K562 (cell line): ENCODE data around the gene AXIN2. TPM values are rescaled to one million over a fixed set of nuclear protein-coding genes. Genes with fewer than 3 reads are reported as not detected.

ENCODE experiments used
- ATAC-seq: fragments of 200-7000 bp; cut with Tn5 transposase; 3 replicates; pipeline ENCODE4 v1.9.1; 2020; ENCODE audit warnings: moderate library complexity
- BruUV-seq: library from RNA; stranded (reverse); fragments of 400-500 nt; replicated peaks from 2 replicates; lab custom pipeline; 2021; lab: Mats Ljungman, UMichigan
- CTCF ChIA-PET: fragments of 300-600 bp; formaldehyde crosslinking; extraction: SDS; loops from one replicate; lab custom pipeline; 2021; ENCODE audit warnings: low intra/inter-chr PET ratio; lab: Yijun Ruan, JAX
- POLR2A ChIA-PET: fragments of 300-600, 350-650 bp; sonication (Branson Sonifier 250); formaldehyde crosslinking; extraction: SDS; loops from one replicate; lab custom pipeline; 2021; ENCODE audit warnings: antibody characterized with exemption, inconsistent platforms; lab: Yijun Ruan, JAX
- DNase-seq, 4 experiments: peaks; one replicate each; pipeline versions ENCODE4 v3.0.0 to v3.0.0-alpha.2; 2011 to 2018; ENCODE audit warnings: low spot score in 3 of 4, mixed read lengths in 3 of 4; ENCODE audit errors: extremely low read depth in 1 of 4
- FAIRE-seq: peaks from 2 replicates; lab custom pipeline; 2011; peaks lifted over from hg19 to GRCh38; lab: Jason Lieb, UNC
- H2AFZ ChIP-seq: 2 replicates; pipeline ENCODE4 v1.6.0; 2011; ENCODE audit warnings: low read depth, low read length, control low read depth, inconsistent platforms
- H3K27ac ChIP-seq: fragments of 200-600 bp; 3 replicates; pipeline ENCODE4 v1.8.0; 2011; ENCODE audit warnings: low read depth, mild to moderate bottlenecking, control low read depth, inconsistent platforms, low read length, moderate library complexity, mixed read lengths; ENCODE audit errors: extremely low read depth
- H3K27me3 ChIP-seq, 2 experiments: fragments of 300-600 bp in 1 of 2; 2 replicates in 1 of 2; 3 replicates in 1 of 2; pipeline versions ENCODE4 v1.6.0 to v1.8.0; 2011; ENCODE audit warnings: inconsistent platforms in 2 of 2, low read length in 2 of 2, mild to moderate bottlenecking in 1 of 2, mixed read lengths in 1 of 2, moderate library complexity in 1 of 2; ENCODE audit not compliant: control insufficient read depth in 2 of 2, insufficient read depth in 2 of 2
- H3K36me3 ChIP-seq: fragments of 300-600 bp; 3 replicates; pipeline ENCODE4 v1.8.0; 2011; ENCODE audit warnings: mild to moderate bottlenecking, low read length, inconsistent platforms; ENCODE audit not compliant: control insufficient read depth, insufficient read depth
- H3K4me1 ChIP-seq, 2 experiments: fragments of 200-600 bp in 1 of 2; replicated peaks in 1 of 2; 2 replicates in 1 of 2; 3 replicates in 1 of 2; pipeline versions ENCODE4 v1.5.1 to v1.8.0; 2011; ENCODE audit warnings: inconsistent platforms in 2 of 2, low read length in 2 of 2, mild to moderate bottlenecking in 1 of 2, mixed read lengths in 1 of 2, moderate library complexity in 1 of 2; ENCODE audit not compliant: control insufficient read depth in 2 of 2, insufficient read depth in 2 of 2
- H3K4me2 ChIP-seq: 2 replicates; pipeline ENCODE4 v1.6.1; 2011; ENCODE audit warnings: low read length, control low read depth, inconsistent platforms, mixed read lengths; ENCODE audit not compliant: insufficient read depth
- H3K4me3 ChIP-seq: fragments of 200-600 bp; sonication (generic), shearing (Covaris generic); 2 replicates; pipeline ENCODE4 v1.5.1; 2016; ENCODE audit warnings: control low read depth, inconsistent platforms
- H3K79me2 ChIP-seq: fragments of 200-600 bp; 3 replicates; pipeline ENCODE4 v1.8.0; 2011; ENCODE audit warnings: low read length, inconsistent platforms; ENCODE audit not compliant: control insufficient read depth, insufficient read depth
- H3K9ac ChIP-seq, 2 experiments: 2 replicates each; pipeline versions ENCODE4 v1.6.0 to v1.6.1; 2011; ENCODE audit warnings: low read depth in 2 of 2, low read length in 2 of 2, control low read depth in 1 of 2, inconsistent platforms in 1 of 2, mild to moderate bottlenecking in 1 of 2, mixed read lengths in 1 of 2; ENCODE audit not compliant: insufficient read depth in 1 of 2
- H3K9me1 ChIP-seq: one replicate; pipeline ENCODE4 v1.6.0; 2011; ENCODE audit warnings: inconsistent platforms, mild to moderate bottlenecking, low read length, moderate library complexity; ENCODE audit not compliant: control insufficient read depth, insufficient read depth
- H3K9me3 ChIP-seq: replicated peaks from 2 replicates; pipeline ENCODE4 v1.5.1; 2011; ENCODE audit warnings: low read depth, low read length, inconsistent platforms; ENCODE audit not compliant: control insufficient read depth, insufficient read depth
- H4K20me1 ChIP-seq: replicated peaks from 2 replicates; pipeline ENCODE4 v1.6.1; 2011; ENCODE audit warnings: low read length, inconsistent platforms, mixed read lengths; ENCODE audit not compliant: control insufficient read depth, insufficient read depth
- ARID2 ChIP-seq: fragments of 450-650 bp; IDR thresholded peaks from 2 replicates; pipeline ENCODE4 v1.6.1; 2017; ENCODE audit warnings: antibody characterized with exemption, mild to moderate bottlenecking
- BRCA1 ChIP-seq, 2 experiments: fragments of 450-650 bp in 1 of 2; sonication (generic) in 1 of 2; formaldehyde crosslinking in 1 of 2; IDR thresholded peaks; 2 replicates each; pipeline versions ENCODE4 v1.5.0 to v1.6.1; 2017 to 2020; ENCODE audit warnings: mild to moderate bottlenecking in 1 of 2, missing genetic modification reagents in 1 of 2
- CCNT2 ChIP-seq: IDR thresholded peaks from 2 replicates; pipeline ENCODE4 v1.6.1; 2011; ENCODE audit warnings: borderline replicate concordance, low read depth, mild to moderate bottlenecking, moderate library complexity, mixed read lengths, low read length; ENCODE audit not compliant: insufficient read length; ENCODE audit errors: extremely low read depth
- GTF2B ChIP-seq: IDR thresholded peaks from 2 replicates; pipeline ENCODE4 v1.6.1; 2011; ENCODE audit not compliant: insufficient read length; ENCODE audit errors: extremely low read depth
- MAFK ChIP-seq: IDR thresholded peaks from 2 replicates; pipeline ENCODE4 v1.6.1; 2011; ENCODE audit warnings: low read length, improper control_type of control experiment
- PCBP1 ChIP-seq: fragments of 200-400 bp; formaldehyde crosslinking; IDR thresholded peaks from 2 replicates; pipeline ENCODE4 v1.6.1; 2018; ENCODE audit warnings: mild to moderate bottlenecking, low read depth, low read length; ENCODE audit not compliant: poor library complexity, severe bottlenecking
- PRMT5 ChIP-seq: sonication (generic); formaldehyde crosslinking; IDR thresholded peaks from 2 replicates; pipeline ENCODE4 v1.5.0; 2020; ENCODE audit warnings: missing genetic modification reagents
- SIN3A ChIP-seq, 2 experiments: fragments of 150-350 bp in 1 of 2; IDR thresholded peaks; 2 replicates each; pipeline ENCODE4 v1.6.1; 2011 to 2016; ENCODE audit warnings: borderline replicate concordance in 2 of 2, low read depth in 2 of 2, low read length in 2 of 2, mild to moderate bottlenecking in 2 of 2, moderate library complexity in 2 of 2; ENCODE audit not compliant: control insufficient read depth in 1 of 2
- TCF7 ChIP-seq: sonication (generic); IDR thresholded peaks from 2 replicates; pipeline ENCODE4 v1.6.1; 2016; ENCODE audit warnings: antibody characterized with exemption, borderline replicate concordance
- THAP7 ChIP-seq: fragments of 250-450 bp; sonication (Bioruptor Pico); IDR thresholded peaks from 2 replicates; pipeline ENCODE4 v1.5.0; 2021
- ZBTB43 ChIP-seq: sonication (generic); formaldehyde crosslinking; IDR thresholded peaks from 2 replicates; pipeline ENCODE4 v1.8.0; 2023; ENCODE audit warnings: mild to moderate bottlenecking, missing genetic modification reagents
- WGBS: fragments of 100-300 bp; shearing (Covaris generic); methylation state at CpG from one replicate; pipeline ENCODE4 v1.1.6; 2016; ENCODE audit warnings: low coverage, mixed read lengths; ENCODE audit not compliant: insufficient coverage; ENCODE audit errors: missing lambda C conversion rate; 5-methylcytosine and 5-hydroxymethylcytosine counted together
- in situ Hi-C: fragments of 300-500 bp; cut with MboI; formaldehyde crosslinking; loops from 4 replicates; pipeline ENCODE4 v1.15.0; 2018; ENCODE audit warnings: inconsistent platforms, mixed read lengths
- intact Hi-C: fragments of 100-400 bp; cut with micrococcal nuclease; formaldehyde crosslinking; loops from 2 replicates; pipeline ENCODE4 v1.14.2; 2022
- polyA plus RNA-seq, 8 experiments: library from polyadenylated mRNA; depleted of rRNA in 4 of 8; stranded (reverse) in 5 of 8; unstranded in 3 of 8; fragments of >200 nt; fragmentation: Nextera tagmentation in 2 of 8; fragmentation: Illumina TruSeq in 1 of 8; extraction: Ambion mirVana in 2 of 8; extraction: Trizol in 1 of 8; gene quantifications; 2 replicates each; pipeline versions ENCODE4 v1.2.1 to v1.2.3, GENCODE V29; 2011 to 2014; ENCODE audit warnings: inconsistent platforms in 1 of 8, missing spikeins in 1 of 8
- total RNA-seq, 7 experiments: library from RNA; depleted of rRNA in 6 of 7; stranded (reverse); fragments of >200 nt in 6 of 7; fragmentation: Illumina TruSeq in 2 of 7; extraction: Trizol in 2 of 7; gene quantifications; 2 replicates each; pipeline versions ENCODE4 v1.2.1 to v1.2.3, GENCODE V29; 2011 to 2021; ENCODE audit warnings: low replicate concordance in 1 of 7

AXIN2 gene
- total and polyA plus RNA-seq, 9 of the 15 experiments (the other 6 are each of a cell fraction or from before 2014, with no cell fraction given) = 0.21 to 3.3 (median 1.2) TPM

- TF ChIP-seq PCBP1 (peak; percentile 27), TCF7 (no peak)
- in situ Hi-C loops = no loop called here
- H3K36me3 ChIP-seq = no peaks in the 10 kb centered on the region
- intact Hi-C loops = no loop called here
- no peak overlapping the region for H3K9ac ChIP-seq
- H3K27ac ChIP-seq = no peak overlapping the region
- 0% methylated on average over 8 of the region's 10 CpGs for WGBS
- H2AFZ ChIP-seq = no peak overlapping the region
- H3K4me2 ChIP-seq = no peak overlapping the region
- H3K27me3 ChIP-seq = peaks cover 6 to 30% of the 10 kb centered on the region in 2 experiments; a peak in 3 of 5 replicates
- no TSS peak for BruUV-seq
- no peaks in the 10 kb centered on the region for H3K9me3 ChIP-seq
- H4K20me1 ChIP-seq = no peaks in the 10 kb centered on the region
- H3K79me2 ChIP-seq = no peaks in the 10 kb centered on the region
- no peak overlapping the region for H3K4me3 ChIP-seq
- CTCF ChIA-PET = no interaction called here
- no peaks in the 10 kb centered on the region for H3K9me1 ChIP-seq
- ATAC-seq (no peak), DNase-seq (no peak), FAIRE-seq (no peak)
- POLR2A ChIA-PET = interaction anchor here (1.2 kb wide), 2 partner anchors 10 to 11 kb away, joined by 5 to 6 read pairs; no protein-coding TSS in a partner anchor
- H3K4me1 ChIP-seq = no peaks in the 10 kb centered on the region
These were observed 78.0 kb downstream of the AXIN2 start for GRCh38 chr17:65483438-65483837.

GRCh38 chr17:65482201-65482600 lies 79.2 kb downstream of the AXIN2 start:
- ATAC-seq = no peak
- CTCF ChIA-PET = no interaction called here
- TF ChIP-seq SIN3A (IDR thresholded peaks at IDR 0.05; ENCODE audit: borderline replicate concordance in 2 of 2, control insufficient read depth in 1 of 2, low read depth in 2 of 2, low read length in 2 of 2) = no peak
- TF ChIP-seq BRCA1 (IDR thresholded peaks at IDR 0.05) = no peak
- no peak for TF ChIP-seq BRCA1 (CRISPR knock-in tag; IDR thresholded peaks at IDR 0.05)
- no peak for TF ChIP-seq THAP7 (CRISPR knock-in tag)
- no peak for TF ChIP-seq ARID2
- TF ChIP-seq MAFK = no peak
- TF ChIP-seq PRMT5 (CRISPR knock-in tag) = no peak
- TF ChIP-seq CCNT2 = no peak
- TF ChIP-seq GTF2B = no peak
- TF ChIP-seq ZBTB43 (CRISPR knock-in tag) = no peak

More at GRCh38 chr17:65482201-65482600, 79.2 kb downstream of the AXIN2 start:
- H3K9me3 ChIP-seq = no peaks in the 10 kb centered on the region
- no peaks in the 10 kb centered on the region for H3K79me2 ChIP-seq
- H3K9ac ChIP-seq = no peak overlapping the region
- peaks cover 6 to 30% of the 10 kb centered on the region in 2 experiments; a peak in 3 of 5 replicates for H3K27me3 ChIP-seq
- no peaks in the 10 kb centered on the region for H3K9me1 ChIP-seq
- H3K4me3 ChIP-seq = no peak overlapping the region
- FAIRE-seq (no peak), DNase-seq (no peak)
- no peaks in the 10 kb centered on the region for H3K4me1 ChIP-seq
- no peak overlapping the region for H3K27ac ChIP-seq
- no TSS peak for BruUV-seq
- WGBS = 0% methylated on average over 3 of the region's 3 CpGs
- no peaks in the 10 kb centered on the region for H3K36me3 ChIP-seq
- no peaks in the 10 kb centered on the region for H4K20me1 ChIP-seq
- no peak overlapping the region for H2AFZ ChIP-seq
- in situ Hi-C loops = no loop called here
- no peak overlapping the region for H3K4me2 ChIP-seq
- intact Hi-C loops = no loop called here
- POLR2A ChIA-PET = interaction anchor here (1.2 kb wide), 1 partner anchor 9 kb away, joined by 5 read pairs; no protein-coding TSS in a partner anchor
